Stimulated activated CD4-positive, alpha-beta T cell treated with anti-CD3 and anti-CD28 coated beads, Interleukin-15, amount 100 ng/mL, for 24 hours (primary cell): ENCODE measurements around the gene RIT1.

Source experiments
- DNase-seq: peaks from one replicate; pipeline ENCODE4 v3.0.0-alpha.2; 2020

RIT1 gene, protein sequence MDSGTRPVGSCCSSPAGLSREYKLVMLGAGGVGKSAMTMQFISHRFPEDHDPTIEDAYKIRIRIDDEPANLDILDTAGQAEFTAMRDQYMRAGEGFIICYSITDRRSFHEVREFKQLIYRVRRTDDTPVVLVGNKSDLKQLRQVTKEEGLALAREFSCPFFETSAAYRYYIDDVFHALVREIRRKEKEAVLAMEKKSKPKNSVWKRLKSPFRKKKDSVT

DNA sequence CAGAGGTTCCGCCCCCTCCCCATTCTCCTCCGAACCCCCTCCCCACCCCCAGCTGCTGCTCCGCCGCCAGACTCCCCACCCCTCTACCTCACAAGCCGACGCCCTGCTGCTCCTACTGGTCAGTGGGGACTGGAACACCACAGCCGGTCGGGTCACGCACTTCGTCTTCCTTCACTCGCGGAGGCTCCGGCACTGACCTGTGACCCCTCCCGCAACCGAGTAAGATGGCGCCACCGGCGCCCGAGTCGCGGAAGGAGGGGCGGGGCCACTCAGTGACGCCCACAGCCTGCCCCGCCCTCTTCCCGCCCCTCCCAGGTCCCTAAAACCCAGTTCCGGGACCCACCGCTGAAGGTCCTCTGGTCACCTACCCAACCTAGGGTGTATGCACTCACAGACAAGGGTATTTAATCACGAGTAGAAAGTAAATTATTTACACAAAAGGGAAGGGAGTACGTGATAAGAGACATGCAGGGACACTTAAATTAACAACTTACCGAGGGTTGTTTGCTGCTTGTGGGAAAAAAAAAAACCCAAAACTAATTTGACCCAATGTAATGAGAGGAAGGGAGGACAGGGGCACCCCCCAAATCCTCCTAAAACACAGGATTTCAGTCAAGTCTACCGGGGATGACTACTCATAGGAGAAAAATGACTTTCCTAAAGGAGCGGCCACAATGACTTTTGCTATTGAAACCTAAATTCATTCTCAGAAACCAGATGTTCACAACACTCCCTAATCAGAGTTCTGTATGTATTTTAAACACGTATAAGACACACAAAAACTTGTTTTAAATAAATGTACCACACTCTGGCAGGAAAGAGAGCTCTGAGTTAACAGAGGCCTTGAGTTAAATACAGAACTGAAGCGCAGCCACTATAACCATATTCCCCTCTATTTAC, at the start of gene RIT1:
Gene RIT1 (minus strand): TSS at position 194 of the 900 bp plus-strand sequence. CDS start 588 bp downstream, outside the sequence.
- peak; percentile 90 for DNase-seq

DNA sequence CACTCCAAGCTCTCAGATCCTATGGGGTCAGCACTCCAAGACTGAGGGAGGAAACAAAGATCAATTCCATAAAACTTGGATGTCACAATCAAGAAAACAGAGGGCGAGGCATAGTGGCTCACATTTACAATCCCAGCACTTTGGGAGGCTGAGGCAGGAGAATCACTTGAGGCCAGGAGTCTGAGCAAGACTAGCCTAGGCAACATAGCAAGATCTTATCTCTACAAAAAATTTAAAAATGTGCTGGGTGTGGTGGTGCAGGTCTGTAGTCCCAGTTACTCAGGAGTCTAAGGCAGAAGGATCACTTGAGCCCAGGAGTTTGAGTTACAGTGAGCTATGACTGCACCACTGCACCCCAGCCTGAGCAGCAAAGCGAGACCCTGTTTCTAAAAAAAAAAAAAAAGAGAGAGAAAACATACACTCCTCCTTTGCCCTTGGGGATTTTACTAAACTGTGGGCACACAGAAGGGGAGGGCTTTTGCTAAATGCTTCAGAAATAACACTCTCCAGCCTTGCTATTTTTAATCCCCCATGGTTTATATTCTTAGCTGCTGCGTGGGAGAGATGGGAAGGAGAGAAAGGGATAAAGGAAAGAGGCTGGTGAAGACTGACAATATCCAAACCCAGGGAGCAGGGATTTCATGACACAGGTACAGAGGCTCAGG, 49.1 kb upstream of the RIT1 start:
- no peak for DNase-seq

DNA sequence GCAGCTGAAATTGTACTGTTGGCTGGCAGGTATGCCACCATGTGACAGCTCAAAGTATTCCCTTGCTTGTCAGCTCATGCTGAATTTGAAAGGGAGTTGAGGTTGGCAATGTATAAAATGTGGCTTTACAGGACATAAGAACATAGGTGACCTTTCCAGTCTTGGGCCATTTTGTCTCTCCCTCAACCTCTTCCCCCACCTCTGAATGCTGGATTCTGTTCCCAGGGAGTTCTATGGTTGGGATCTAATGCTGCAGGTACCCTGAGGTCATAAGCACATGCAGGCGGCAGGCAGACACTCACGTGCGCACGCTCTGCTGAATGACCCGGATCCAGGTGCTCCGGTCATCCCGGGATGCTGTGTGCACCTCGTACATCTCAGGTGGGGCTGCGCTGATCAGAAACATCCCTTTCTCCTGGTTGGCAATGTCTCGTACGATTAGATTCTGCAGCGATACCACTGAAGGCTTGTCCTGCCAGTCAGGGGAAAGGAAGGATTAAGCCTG, 46.3 kb upstream of the RIT1 start:
- no peak for DNase-seq

DNA sequence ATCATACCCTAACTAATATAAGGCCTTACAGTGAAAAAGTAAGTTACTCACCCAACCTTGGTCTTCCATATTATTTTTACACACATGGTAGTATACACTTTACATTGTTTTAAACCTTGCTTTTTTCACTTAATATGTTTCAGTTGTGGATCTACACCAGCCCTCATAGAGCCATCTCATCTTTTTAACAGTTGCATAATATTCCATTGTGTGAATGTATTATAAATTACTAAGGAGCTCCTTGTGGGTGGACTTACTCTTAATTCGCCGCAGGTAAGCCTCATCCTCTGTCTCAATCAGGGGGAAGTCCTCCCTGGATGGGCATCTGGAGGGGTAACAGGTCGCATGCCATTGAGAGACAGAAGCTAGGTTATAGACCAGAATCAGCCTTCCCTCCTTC, 43.5 kb upstream of the RIT1 start:
- DNase-seq, result no peak

DNA sequence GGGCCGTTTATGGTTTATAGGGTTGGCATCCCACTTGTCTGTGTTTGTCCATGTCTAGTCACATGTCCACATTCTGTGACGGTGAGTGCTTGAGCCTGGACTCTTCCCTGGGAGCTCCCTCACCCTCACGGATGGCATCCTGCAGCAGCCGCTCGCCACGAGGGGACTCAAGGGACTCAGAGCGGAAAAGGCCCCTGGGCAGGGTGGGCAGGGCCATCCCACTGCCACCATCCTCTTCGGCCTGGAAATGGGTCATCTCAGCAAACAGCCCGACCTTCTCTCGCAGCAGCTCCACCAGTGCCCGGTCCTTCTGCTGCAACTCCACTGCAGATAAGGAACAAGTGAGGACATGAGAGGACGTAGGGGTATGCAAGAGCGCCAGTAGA, 41.3 kb upstream of the RIT1 start:
- no peak for DNase-seq

DNA sequence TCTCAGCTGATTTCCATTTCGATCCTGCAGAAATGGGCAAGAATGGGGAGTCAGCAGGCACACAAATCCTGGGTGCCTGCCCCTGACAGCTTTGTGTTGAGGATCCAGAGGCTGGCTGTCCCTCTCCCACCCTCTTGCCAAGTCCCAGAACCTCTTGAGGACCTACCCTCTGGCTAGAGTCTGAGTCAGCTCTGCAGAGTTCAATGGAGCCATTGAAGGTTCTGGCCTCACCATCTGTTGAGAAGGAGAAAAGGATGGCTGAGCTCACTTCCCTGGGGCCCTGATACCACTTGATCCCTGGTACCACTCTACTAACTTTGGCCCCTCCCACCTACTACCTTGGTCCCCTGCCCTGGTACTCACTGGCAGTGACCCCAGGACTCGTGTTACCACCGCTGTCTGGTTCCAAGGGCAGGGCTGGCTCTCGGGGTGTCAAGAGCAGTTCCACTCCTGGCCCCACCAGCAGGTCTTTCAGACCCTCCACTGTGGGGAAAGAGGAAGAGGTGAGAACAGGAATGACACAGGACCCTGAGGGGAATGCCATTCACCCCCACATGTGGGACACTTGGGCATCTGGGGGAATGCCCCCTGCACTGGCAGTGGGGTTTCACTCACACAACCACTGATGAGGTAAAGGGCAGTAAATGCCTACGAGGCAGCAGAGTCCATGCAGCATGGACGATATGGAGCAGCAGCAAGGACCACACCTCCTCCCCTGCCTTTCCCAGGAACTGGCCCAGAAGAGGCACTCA, 40.8 kb upstream of the RIT1 start:
- no peak for DNase-seq

DNA sequence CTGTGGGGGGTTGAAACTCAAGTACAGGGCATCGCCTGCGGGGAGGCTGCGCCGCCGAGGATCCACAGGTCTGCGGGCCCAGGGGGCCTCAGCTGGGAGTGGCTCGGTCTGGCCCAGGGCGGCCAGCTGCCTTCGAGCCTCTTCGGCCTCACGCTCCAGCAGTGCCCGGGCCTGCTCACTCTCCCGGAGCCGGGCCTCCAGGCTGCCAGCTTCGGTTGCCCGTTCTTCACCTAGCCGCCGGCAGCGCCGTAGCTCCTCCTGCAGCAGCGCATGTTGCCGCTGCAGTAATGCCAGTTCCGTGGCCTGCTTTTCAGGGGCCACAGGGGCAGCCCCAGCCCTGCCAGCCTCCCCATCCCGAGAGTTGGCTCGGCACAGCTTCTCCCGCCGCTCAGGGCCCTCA, 39.7 kb upstream of the RIT1 start:
- DNase-seq, result no peak

DNA sequence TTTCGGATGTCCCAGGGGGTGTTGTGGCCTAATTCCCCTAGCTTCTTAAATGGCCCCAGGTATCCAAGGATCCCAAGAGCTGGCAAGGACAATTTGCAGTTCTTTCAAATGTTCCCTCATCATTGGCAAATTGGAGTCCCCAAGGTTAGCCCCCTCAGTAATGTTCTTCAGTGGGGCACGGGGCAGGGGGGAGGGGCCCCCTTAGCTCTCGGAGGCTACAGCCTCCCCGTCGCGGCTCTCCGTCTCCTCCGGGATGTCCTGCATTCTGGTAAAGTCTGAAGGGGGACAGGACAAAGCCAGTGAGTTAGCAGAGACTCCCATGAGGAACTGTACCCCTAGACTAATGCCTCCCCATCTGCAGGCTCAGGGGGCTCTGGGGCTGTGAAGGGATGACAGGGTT, 36.6 kb upstream of the RIT1 start:
- no peak for DNase-seq

DNA sequence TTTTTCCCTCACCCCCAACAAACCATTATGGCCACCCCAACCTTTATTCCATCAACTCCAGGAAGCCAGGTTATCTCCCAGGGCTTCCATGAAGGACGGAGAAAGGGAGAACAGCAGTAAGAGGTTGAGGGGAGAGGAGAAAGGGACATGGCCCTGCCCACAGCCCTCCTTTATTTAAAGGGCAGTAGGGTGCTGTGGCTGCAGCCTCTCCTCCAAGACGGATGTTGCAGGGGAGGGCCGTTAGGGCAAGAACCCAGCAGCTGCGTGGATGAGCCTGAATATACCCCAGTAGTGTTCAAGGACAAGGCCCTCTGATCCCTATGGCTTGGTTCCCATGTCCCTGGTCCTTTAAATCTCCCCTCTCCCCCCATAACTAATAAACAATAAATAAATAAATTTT, 36.1 kb upstream of the RIT1 start:
- DNase-seq, result no peak

DNA sequence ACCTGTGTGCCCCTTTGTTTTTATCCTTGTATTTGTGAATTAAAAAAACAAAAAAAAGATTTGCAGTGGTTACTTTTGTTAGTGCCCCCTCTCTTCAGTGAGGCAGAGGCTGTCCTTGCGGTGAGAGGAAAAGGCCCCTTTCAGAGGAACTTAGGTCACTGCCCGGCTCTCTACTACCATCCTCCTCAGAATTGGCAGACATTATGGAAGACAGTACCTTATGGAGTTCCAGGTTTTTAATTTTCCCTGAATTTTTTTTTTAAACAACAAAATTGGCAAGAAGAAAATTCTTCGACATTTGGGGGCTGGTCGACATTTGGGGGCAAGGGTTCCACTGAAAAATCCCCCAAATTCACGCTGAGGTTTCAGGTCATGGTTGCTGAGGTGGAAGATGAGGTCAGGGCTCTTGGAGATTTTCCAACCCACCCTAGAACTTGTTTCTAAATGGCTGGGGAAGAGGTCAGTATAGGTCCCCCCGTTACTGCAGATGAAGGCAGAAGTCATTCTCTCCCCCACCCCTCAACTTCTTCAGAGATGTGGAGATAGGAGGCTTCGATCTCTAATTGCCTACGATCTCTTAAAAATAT, 35.6 kb upstream of the RIT1 start:
- no peak for DNase-seq

DNA sequence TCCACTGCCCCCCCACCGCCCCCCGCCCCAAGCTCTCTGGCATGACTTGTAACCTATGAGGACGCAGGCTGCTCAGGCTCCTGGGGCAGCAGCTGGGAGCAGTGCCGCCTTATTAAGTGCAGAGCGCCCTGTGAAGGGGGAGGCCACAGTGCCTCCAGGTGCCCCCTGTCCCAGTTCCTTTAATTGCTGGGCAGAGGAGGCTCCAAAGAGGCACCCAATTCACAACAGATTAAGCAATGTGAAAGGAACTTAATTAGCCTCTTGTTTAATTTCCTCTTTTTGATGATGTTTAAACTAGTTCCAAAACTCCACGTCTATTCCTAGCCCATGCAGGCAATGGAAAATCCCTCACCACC, 33.3 kb upstream of the RIT1 start:
- DNase-seq, result no peak

DNA sequence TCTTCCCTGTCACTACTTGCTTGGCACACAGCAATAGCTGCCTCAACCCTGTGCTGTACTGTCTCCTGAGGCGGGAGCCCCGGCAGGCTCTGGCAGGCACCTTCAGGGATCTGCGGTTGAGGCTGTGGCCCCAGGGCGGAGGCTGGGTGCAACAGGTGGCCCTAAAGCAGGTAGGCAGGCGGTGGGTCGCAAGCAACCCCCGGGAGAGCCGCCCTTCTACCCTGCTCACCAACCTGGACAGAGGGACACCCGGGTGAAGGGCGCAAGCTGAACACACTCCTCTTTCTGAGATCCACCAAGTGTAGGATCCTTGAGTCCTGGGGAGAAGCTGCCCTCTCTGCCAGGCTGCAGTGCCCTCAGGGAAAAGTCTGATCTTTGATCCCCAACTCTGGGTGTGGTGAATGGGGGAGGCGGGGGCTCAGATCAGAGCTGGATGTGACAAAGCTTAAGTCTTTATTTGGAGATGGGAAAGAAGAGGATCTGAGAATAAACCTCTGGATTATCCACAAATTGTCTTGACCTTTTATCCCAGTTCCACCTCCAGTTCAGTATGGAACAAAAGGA, 31.5 kb upstream of the RIT1 start:
- no peak for DNase-seq

DNA sequence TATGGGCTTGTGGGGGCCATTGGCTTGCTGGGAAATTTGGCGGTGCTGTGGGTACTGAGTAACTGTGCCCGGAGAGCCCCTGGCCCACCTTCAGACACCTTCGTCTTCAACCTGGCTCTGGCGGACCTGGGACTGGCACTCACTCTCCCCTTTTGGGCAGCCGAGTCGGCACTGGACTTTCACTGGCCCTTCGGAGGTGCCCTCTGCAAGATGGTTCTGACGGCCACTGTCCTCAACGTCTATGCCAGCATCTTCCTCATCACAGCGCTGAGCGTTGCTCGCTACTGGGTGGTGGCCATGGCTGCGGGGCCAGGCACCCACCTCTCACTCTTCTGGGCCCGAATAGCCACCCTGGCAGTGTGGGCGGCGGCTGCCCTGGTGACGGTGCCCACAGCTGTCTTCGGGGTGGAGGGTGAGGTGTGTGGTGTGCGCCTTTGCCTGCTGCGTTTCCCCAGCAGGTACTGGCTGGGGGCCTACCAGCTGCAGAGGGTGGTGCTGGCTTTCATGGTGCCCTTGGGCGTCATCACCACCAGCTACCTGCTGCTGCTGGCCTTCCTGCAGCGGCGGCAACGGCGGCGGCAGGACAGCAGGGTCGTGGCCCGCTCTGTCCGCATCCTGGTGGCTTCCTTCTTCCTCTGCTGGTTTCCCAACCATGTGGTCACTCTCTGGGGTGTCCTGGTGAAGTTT, 30.8 kb upstream of the RIT1 start:
- no peak for DNase-seq

DNA sequence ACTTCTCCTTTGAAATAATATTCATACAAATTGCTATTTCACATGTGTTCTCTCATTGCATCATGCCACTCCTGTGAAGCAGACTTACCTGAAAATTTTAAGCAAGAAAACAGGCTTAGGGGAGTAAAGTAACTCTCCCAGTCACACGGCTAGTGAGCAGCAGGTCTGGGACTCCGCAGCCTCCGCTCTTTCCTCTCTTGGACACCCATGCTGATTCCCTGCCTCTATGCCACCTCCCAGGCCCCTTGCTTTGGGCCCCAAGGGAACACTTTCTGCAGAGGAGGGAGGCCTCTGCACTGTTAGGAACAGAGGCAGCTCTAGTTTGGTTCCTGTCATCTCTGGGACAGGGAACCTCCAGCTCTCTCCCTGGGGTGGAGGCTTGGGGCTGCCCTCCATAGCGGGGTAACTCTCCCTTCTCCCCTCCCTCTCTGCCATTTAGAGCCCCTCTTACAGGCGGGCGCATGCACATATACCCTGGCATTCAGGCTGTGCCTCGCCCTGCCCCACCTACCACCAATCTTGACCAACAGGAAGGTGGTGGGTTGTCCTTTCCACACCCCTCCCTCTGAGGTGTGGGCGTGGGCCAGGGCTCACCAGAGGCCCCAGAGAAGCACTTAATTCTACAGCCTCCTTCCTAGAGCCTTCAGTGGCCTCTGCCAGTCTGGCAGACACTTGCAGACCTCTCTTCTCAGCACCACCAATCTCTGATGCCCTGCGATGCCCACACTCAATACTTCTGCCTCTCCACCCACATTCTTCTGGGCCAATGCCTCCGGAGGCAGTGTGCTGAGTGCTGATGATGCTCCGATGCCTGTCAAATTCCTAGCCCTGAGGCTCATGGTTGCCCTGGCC, 30.1 kb upstream of the RIT1 start, which contains the start of gene RXFP4:
Gene RXFP4 (plus strand): TSS at position 646 of the 852 bp plus-strand sequence. CDS start 72 bp downstream, at position 718.
- peak; percentile 23 for DNase-seq

DNA sequence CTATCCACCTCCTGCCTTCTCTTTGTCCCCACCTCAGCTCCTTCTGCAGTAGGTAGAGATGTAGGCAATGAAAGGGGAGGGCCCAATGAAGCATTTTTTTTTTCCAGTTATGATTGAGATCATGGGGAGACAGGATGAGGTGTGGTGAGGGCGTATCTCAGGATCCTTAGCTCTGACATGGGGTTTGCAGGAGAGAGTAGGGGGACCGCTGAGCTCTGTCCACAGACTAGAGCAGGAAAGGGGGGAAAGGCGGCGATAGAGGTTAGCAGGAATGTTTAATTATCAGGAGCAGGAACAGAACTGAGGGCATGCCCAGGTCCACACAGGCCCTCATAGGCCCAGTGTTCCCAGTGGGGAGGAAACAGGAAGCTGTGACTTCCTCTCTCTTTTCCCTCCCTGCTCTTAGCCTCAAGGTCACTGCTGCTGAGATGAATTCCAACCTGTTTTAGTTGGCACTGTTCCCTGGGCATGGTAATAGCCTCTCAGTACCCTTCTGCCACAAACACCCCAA, 29.4 kb upstream of the RIT1 start:
- DNase-seq, result no peak

DNA sequence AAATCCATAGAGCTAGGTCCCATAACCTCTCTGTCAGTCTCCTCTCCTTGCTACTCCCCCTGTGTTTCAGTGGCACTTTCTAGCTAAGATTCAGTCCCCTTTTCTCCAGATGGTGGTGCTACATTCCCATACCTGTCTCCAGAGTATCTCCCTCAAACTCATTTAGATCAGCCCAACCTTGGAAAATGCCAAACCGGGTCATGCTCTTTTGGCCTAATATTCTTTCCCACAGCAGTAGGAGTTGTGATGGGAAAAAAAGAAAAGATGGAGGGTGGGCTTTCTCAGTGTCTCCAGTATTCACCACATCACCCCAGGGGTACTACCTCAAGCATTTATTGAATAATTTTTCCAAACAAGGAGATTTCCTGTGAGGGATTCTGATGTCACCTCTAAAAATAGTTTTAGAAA, 27.1 kb upstream of the RIT1 start:
- no peak for DNase-seq

DNA sequence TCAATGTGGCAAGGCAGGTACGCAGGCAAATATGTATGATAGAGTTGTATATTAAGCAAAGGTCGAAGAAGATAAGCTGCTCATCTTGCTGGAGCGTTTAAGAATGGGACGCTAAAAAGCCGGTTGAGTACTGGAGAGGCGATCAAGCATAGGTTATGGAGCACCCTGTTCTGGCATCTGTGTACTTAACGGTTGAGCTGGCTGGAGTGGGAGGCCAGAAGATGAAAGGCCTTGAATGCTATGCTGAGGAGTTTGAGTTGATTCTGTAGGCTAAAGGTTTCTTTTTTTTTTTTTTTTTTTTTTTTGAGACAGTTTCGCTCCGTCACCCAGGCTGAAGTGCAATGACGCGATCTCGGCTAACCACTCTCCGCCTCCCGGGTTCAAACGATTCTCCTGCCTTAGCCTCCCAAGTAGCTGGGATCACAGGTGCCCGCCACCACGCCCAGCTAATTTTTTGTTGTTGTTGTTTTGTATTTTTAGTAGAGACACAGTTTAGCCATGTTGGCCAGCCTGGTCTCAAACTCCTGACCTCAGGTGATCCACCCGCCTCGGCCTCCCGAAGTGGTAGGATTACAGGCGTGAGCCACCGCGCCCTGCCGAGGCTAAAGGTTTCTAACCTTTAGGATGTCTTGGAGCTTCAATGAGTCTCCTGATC, 23.9 kb upstream of the RIT1 start:
- DNase-seq, result no peak

DNA sequence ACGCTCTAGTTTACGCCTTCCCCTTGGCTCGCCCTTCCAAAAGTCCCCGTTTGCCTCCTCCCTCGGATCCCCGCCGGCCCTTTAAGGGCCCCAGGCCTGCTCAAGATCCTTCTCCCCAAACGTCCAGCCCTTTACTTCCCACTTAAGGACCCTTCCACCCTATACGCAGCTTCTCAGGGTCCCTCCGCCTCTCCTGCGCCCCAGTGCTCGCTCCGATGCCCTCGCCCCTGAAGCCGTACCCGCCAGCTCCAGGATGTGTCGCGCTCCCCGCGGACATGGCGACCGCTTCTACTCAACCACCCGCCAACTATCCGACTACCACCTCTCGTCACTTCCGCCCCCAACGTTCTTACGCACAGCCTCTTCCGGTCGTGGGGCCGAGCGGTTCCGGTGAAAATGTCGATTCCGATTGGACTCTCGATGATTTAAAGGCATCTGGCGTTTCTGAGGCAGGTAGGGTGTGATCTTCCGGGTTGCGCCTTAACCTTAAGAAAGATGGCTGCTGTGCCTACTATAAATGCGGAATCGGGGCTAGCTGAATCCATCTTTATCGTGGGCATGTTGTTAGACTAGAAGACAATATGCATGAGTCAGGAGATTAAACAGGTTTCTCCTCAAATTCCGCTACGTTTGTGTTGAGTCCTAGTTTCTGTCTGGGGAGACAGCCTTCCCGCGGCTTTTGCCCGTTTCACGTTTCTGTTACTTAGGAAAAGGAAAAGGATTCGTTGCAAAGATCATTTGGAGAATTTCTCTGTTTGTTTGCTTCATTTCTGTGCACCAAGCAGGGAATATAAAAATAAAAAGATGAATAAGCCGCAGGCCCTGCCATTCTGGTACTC, 23.2 kb upstream of the RIT1 start, which contains the start of gene KHDC4:
Gene KHDC4 (minus strand): TSS at position 317 of the 839 bp plus-strand sequence. CDS start 40 bp downstream, at position 277.
- DNase-seq, result peak; percentile 95
